Skeletal muscle tissue (tissue), 4 donors: ENCODE data around the gene PDIA4. TPM values are rescaled to one million over a fixed set of nuclear protein-coding genes. Genes with fewer than 3 reads are reported as not detected.
A peak's percentile ranks its signal among the peaks of the same experiment; 100 is the strongest.
"Not testable (repeated sequence)": the region's sequence is repeated elsewhere in the genome, so short reads cannot be mapped to it uniquely, and the experiment has no call there.

Experiments
- H3K27ac ChIP-seq: one replicate; pipeline ENCODE4 v1.7.0; 2013; ENCODE audit warnings: mild to moderate bottlenecking, low read depth, low read length, inconsistent platforms
- H3K27me3 ChIP-seq, 3 donors: one replicate each; pipeline ENCODE4 v1.7.0; 2013; ENCODE audit warnings: low read length in 3 of 3; ENCODE audit not compliant: control insufficient read depth in 3 of 3, insufficient read depth in 3 of 3
- H3K36me3 ChIP-seq, 3 donors: one replicate each; pipeline ENCODE4 v1.7.0; 2013; ENCODE audit warnings: low read length in 3 of 3; ENCODE audit not compliant: control insufficient read depth in 3 of 3, insufficient read depth in 3 of 3
- H3K4me1 ChIP-seq, 3 donors: one replicate each; pipeline ENCODE4 v1.7.0; 2013; ENCODE audit warnings: low read length in 3 of 3, mild to moderate bottlenecking in 3 of 3; ENCODE audit not compliant: control insufficient read depth in 3 of 3, insufficient read depth in 3 of 3
- H3K4me3 ChIP-seq, 3 donors: one replicate each; pipeline ENCODE4 v1.7.0; 2013; ENCODE audit warnings: low read length in 3 of 3
- H3K9ac ChIP-seq, 3 donors: one replicate each; pipeline ENCODE4 v1.7.0; 2013; ENCODE audit warnings: low read length in 3 of 3, mild to moderate bottlenecking in 3 of 3, moderate library complexity in 2 of 3, low read depth in 1 of 3
- H3K9me3 ChIP-seq, 3 donors: one replicate each; pipeline ENCODE4 v1.7.0; 2013; ENCODE audit warnings: low read length in 3 of 3; ENCODE audit not compliant: control insufficient read depth in 3 of 3
- total RNA-seq: library from RNA; depleted of rRNA; stranded (reverse); fragments of >200 nt; gene quantifications from one replicate; pipeline ENCODE4 v1.2.3, GENCODE V29; 2014
- donor health status: Osteomylitis.

Gene PDIA4
- total RNA-seq, 1 donor from 2014 or later = 61.1 TPM

DNA sequence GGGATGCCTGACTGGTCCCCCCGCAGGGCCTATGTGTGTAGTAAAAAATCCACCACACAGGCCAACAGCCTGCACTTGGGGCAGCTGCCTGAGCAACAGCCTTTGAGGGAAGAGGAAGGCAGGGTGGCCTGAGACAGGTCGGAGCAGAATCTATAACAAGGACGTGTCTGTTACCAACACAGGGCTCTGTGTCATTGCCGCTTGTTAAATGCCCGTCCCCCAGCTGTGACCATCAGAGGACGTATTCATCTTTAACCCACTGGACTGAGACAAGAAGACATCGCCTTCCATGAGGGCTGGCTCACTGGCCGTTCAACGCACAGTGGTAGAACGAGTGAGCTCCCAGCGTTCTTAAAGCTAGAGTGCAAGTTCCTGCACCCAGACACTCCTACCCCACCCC, 7.8 kb downstream of the PDIA4 start:
- peaks cover 12 to 27% (median 20%) of the 10 kb centered on the region in 3 donors for H3K36me3 ChIP-seq
- no peak overlapping the region for H3K9ac ChIP-seq
- no peaks in the 10 kb centered on the region for H3K27me3 ChIP-seq
- no peak overlapping the region for H3K27ac ChIP-seq
- no peak overlapping the region for H3K4me3 ChIP-seq
- H3K9me3 ChIP-seq = no peaks in the 10 kb centered on the region
- H3K4me1 ChIP-seq = no peaks in the 10 kb centered on the region

DNA sequence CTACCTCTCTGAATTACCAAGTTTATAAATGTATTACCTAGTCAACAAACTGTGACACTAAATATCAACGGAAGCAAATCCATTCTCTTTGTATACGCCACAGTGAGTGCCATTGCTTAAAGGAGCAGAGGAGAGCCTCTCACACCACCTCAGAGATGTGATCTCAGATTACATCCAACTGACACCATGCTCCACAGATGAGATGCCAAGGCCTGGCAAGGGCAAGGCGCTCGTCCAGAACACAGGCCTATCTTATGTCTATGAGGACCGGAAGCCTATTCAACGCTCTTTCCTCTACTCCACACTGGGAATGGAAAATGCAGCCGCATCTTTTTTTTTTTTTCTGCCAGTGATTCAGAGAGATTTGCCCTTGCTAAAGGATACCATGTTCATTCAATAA, 11.4 kb downstream of the PDIA4 start:
- Histone ChIP-seq H3K4me1 (no peaks in the 10 kb centered on the region), H3K9ac (no peak overlapping the region), H3K27ac (no peak overlapping the region), H3K36me3 (peaks cover 37 to 54% (median 48%) of the 10 kb centered on the region in 3 donors), H3K9me3 (no peaks in the 10 kb centered on the region), H3K4me3 (no peak overlapping the region), H3K27me3 (no peaks in the 10 kb centered on the region)

DNA sequence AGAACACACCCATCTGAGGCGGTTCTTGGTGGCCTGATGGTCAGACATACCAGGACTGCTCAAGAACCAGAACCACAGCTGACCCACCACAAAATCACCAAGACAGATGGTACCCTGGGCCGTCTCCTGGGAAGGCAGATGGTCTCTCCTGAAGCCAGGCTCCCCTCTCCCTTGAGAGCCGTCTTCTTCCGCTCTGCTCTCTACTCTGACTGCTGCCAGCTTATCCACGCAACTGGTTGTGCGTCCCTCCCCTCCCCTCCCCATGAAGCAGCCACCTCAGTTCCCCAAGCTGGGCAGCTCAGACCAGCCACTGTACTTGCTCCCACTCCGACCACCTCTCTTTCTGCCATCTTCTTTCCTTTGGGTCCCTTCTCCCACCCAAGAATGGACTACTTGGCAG, 14.0 kb downstream of the PDIA4 start:
- Histone ChIP-seq H3K4me3 (no peak overlapping the region), H3K9ac (no peak overlapping the region), H3K27ac (no peak overlapping the region), H3K4me1 (no peaks in the 10 kb centered on the region), H3K9me3 (no peaks in the 10 kb centered on the region), H3K27me3 (no peaks in the 10 kb centered on the region), H3K36me3 (peaks cover 52 to 67% (median 61%) of the 10 kb centered on the region in 3 donors)

DNA sequence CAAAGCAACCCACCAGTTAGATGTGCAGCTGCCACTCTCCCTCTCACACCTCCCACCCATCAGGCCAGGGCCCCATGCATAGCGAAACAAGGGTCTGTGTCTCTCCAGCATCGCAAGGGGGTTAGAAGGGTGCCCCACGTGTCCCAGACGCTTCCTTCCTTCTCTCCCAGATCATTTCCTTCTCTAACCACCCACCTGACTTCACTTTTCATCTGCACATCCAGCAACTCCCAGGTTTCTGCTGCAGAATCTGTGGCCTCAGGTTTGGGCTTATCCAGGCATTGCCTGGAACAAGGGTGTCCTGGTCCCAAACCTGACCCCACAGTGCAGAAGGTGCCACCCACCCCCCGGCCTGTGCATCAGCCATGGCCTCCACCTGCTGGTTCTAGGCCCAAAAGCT, 14.4 kb downstream of the PDIA4 start:
- Histone ChIP-seq H3K4me3 (no peak overlapping the region), H3K27me3 (no peaks in the 10 kb centered on the region), H3K9me3 (no peaks in the 10 kb centered on the region), H3K36me3 (peaks cover 50 to 65% (median 58%) of the 10 kb centered on the region in 3 donors), H3K27ac (no peak overlapping the region), H3K9ac (no peak overlapping the region), H3K4me1 (no peaks in the 10 kb centered on the region)

DNA sequence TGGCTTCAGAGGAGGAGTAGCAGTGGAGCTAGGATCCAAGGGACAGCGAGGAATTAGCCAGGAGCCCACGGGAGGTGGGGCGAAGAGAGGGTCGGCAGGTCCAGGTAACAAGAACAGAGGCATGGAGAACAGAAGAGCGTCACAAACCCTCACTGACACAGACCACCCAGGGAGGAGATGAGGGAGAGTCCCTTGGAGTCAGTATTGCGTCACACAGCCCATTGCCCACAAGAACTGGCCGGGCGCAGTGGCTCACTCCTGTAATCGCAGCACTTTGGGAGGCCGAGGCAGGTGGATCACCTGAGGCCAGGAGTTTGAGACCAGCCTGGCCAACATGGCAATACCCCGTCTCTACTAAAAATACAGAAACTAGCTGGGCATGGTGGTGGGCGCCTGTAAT, 15.6 kb downstream of the PDIA4 start:
- H3K9ac ChIP-seq, H3K27me3 ChIP-seq, H3K4me1 ChIP-seq, H3K27ac ChIP-seq, H3K4me3 ChIP-seq, H3K9me3 ChIP-seq: not testable (repeated sequence)
- H3K36me3 ChIP-seq = peaks cover 51 to 62% (median 55%) of the 10 kb centered on the region in 3 donors

DNA sequence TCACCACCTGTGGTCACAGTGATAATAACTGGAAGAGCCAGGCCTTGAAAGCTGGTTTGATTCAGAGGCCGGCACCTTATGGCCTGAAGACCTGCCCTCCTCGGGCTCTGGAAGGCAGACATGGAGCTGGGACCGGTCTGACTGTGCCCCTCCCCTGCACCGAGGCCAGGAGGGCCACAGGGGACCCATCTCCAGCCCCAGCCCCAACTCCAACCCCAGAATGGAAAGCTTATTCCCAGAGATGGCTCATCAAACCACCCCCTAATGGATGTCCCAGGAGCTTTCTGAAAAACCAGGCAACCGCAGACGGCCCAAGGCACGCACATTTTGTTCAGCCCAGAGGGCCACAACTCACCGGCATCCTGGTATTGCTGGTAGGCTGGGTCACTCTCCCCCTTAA, 16.8 kb downstream of the PDIA4 start:
- Histone ChIP-seq H3K9ac (no peak overlapping the region), H3K4me1 (no peaks in the 10 kb centered on the region), H3K27me3 (no peaks in the 10 kb centered on the region), H3K36me3 (peaks cover 62 to 75% (median 68%) of the 10 kb centered on the region in 3 donors), H3K9me3 (no peaks in the 10 kb centered on the region), H3K27ac (no peak overlapping the region), H3K4me3 (no peak overlapping the region)

DNA sequence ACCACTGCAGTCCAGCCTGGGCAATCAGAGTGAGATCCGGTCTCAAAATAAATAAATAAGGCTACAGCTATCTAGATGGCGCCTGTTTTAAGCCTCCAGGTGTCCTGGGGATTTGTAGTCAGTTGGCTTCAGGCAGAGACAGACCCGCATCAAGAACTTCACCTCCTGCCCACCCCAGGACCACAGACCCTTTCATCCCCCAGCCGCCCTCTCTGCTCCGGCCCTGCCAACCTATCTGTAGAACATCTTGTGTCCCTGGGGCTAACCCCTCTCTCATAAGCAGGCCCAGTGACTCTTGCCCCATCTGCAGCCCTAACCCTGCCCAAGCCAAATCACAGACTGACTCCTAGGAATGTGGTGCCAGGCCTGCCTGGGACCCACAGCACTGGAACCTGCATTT, 17.9 kb downstream of the PDIA4 start:
- peaks cover 63 to 79% (median 66%) of the 10 kb centered on the region in 3 donors for H3K36me3 ChIP-seq
- H3K4me1 ChIP-seq = peaks cover 0 to 4% (median 0%) of the 10 kb centered on the region in 3 donors

GRCh38 chr7:149009527-149009926, 18.8 kb downstream of the PDIA4 start:
- H3K9ac ChIP-seq = no peak overlapping the region
- H3K4me3 ChIP-seq = no peak overlapping the region
- H3K27me3 ChIP-seq = no peaks in the 10 kb centered on the region
- peaks cover 0 to 4% (median 0%) of the 10 kb centered on the region in 3 donors for H3K4me1 ChIP-seq
- no peaks in the 10 kb centered on the region for H3K9me3 ChIP-seq
- no peak overlapping the region for H3K27ac ChIP-seq
- peaks cover 61 to 74% (median 66%) of the 10 kb centered on the region in 3 donors for H3K36me3 ChIP-seq

More for the DNA sequence above, 17.9 kb downstream of the PDIA4 start:
- H3K9me3 ChIP-seq = no peaks in the 10 kb centered on the region
- no peak overlapping the region for H3K27ac ChIP-seq
- H3K9ac ChIP-seq = no peak overlapping the region
- no peak overlapping the region for H3K4me3 ChIP-seq
- no peaks in the 10 kb centered on the region for H3K27me3 ChIP-seq

GRCh38 chr7:149007611-149008010, 20.7 kb downstream of the PDIA4 start:
- Histone ChIP-seq H3K4me3 (no peak overlapping the region), H3K36me3 (peaks cover 59 to 72% (median 60%) of the 10 kb centered on the region in 3 donors), H3K9me3 (no peaks in the 10 kb centered on the region), H3K27ac (no peak overlapping the region), H3K9ac (peak overlapping the region in 1 of 3 donors; percentile 25), H3K27me3 (no peaks in the 10 kb centered on the region), H3K4me1 (peaks cover 0 to 4% (median 0%) of the 10 kb centered on the region in 3 donors)

- no peaks in the 10 kb centered on the region for H3K9me3 ChIP-seq
- H3K4me1 ChIP-seq = peaks cover 0 to 4% (median 0%) of the 10 kb centered on the region in 3 donors
- peaks cover 54 to 69% (median 57%) of the 10 kb centered on the region in 3 donors for H3K36me3 ChIP-seq
- no peak overlapping the region for H3K27ac ChIP-seq
- no peak overlapping the region for H3K9ac ChIP-seq
- H3K4me3 ChIP-seq = no peak overlapping the region
- no peaks in the 10 kb centered on the region for H3K27me3 ChIP-seq
Measured at GRCh38 chr7:149007146-149007545, 21.2 kb downstream of the PDIA4 start.
